Measurements from ENCODE around the gene GRAMD1B.

DNA sequence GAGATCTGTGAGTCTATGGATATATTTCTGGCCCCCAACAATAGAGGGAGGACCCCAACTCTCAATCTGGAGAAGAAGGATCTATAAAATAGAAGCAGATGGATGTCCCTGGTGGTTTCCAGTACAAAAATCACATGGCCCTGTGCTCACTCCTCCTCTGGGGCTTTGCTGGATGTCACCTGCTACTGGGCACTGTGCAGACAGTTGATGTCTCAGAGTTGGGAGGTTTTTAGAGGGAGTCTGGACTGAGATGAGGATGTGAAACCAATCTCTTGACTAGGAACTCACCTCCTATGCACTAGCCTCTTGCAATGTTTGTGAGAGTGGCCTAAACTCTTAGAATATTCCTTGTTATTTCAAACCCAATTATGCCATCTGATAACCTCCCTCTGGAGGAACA lies 117.1 kb downstream of the GRAMD1B start:
- TF ChIP-seq POLR2AphosphoS5 (IDR thresholded peaks at IDR 0.05): no peak
- TF ChIP-seq, protein P1, sequence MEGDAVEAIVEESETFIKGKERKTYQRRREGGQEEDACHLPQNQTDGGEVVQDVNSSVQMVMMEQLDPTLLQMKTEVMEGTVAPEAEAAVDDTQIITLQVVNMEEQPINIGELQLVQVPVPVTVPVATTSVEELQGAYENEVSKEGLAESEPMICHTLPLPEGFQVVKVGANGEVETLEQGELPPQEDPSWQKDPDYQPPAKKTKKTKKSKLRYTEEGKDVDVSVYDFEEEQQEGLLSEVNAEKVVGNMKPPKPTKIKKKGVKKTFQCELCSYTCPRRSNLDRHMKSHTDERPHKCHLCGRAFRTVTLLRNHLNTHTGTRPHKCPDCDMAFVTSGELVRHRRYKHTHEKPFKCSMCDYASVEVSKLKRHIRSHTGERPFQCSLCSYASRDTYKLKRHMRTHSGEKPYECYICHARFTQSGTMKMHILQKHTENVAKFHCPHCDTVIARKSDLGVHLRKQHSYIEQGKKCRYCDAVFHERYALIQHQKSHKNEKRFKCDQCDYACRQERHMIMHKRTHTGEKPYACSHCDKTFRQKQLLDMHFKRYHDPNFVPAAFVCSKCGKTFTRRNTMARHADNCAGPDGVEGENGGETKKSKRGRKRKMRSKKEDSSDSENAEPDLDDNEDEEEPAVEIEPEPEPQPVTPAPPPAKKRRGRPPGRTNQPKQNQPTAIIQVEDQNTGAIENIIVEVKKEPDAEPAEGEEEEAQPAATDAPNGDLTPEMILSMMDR (IDR thresholded peaks at IDR 0.05): no peak

Data from breast epithelium (tissue), 3 donors.